Memory B cell (primary cell): ENCODE results near the gene SKI.

ENCODE experiments used
- ATAC-seq: fragments of 150-1000 bp; cut with Tn5 transposase; 2 replicates; pipeline ENCODE4 v1.10.0; 2021; ENCODE audit warnings: low read depth, mild to moderate bottlenecking, moderate library complexity
- DNase-seq, 2 donors: peaks; one replicate each; pipeline ENCODE4 v3.0.0; 2022; ENCODE audit warnings: low spot score in 2 of 2
- H3K27ac Mint-ChIP-seq: one replicate; pipeline ENCODE4 v1.8.0; 2022; ENCODE audit warnings: mild to moderate bottlenecking, moderate library complexity, mixed read lengths
- H3K27me3 Mint-ChIP-seq: one replicate; pipeline ENCODE4 v1.8.0; 2022; ENCODE audit warnings: mixed read lengths
- H3K36me3 Mint-ChIP-seq: one replicate; pipeline ENCODE4 v1.8.0; 2022; ENCODE audit warnings: mild to moderate bottlenecking, mixed read lengths
- H3K4me1 Mint-ChIP-seq: one replicate; pipeline ENCODE4 v1.8.0; 2022; ENCODE audit warnings: mixed read lengths
- H3K4me3 Mint-ChIP-seq: one replicate; pipeline ENCODE4 v1.8.0; 2022; ENCODE audit warnings: mild to moderate bottlenecking, moderate library complexity, mixed read lengths
- H3K9me3 Mint-ChIP-seq: one replicate; pipeline ENCODE4 v1.8.0; 2022; ENCODE audit warnings: mixed read lengths

Gene SKI

GRCh38 chr1:2188336-2188735 lies 39.8 kb upstream of the SKI start:
- no peak overlapping the region for H3K27ac Mint-ChIP-seq
- peaks cover 7% of the 10 kb centered on the region for H3K4me1 Mint-ChIP-seq
- no peak overlapping the region for H3K4me3 Mint-ChIP-seq
- no peaks in the 10 kb centered on the region for H3K9me3 Mint-ChIP-seq
- no peak for ATAC-seq
- H3K27me3 Mint-ChIP-seq, result no peaks in the 10 kb centered on the region
- peaks cover 3% of the 10 kb centered on the region for H3K36me3 Mint-ChIP-seq
- no peak for DNase-seq

DNA sequence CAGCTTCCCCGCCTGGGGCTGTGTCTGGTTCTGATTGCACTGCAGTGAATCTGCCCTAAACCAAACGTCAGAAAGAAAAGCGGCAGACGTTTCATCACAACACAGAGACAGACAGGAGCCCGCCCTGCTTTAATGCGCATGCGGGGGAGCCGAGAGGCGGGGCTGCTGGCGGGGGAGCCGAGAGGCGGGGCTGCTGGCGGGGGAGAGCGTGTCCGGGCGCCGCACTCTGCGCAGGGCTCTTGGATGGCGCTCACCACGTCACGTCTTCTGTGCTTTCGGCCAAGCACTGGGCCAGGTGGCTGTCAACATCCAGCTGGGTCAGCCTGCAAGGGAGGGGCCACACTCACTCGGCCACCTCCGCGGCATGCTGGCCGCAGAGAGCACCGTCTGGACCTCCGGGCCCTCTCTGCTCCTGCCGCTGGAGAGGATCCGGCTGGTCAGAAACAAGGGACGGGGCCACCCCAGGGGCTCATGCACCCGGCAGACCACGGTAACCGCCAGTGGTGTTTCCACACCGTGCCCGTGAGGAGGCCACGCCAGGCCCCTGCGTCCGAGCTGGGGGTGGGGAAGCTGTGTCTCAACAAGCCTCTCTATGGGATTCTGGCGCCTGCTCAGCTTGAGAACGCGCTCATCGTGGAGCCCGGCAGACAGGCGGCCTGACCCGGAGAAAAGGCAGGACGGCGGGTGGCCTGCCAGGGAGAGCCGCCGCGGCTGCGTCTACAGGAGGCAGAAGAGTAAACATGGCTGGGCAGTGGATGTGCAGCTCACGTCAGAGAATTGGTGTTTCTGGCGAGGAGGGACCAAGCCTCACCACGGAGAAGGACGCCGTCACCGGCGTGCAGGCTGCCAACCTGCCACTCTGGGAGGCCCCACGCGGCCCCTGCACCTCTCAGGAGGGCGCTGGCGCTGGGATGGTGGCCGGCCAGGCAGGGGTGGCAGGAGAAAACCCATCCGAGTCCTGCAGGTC lies 38.4 kb upstream of the SKI start:
- Mint-ChIP-seq H3K4me1 (peaks cover 11% of the 10 kb centered on the region), H3K9me3 (no peaks in the 10 kb centered on the region), H3K4me3 (peak overlapping the region; percentile 76), H3K27me3 (no peaks in the 10 kb centered on the region), H3K27ac (peak overlapping the region; percentile 63), H3K36me3 (peaks cover 2% of the 10 kb centered on the region)
- ATAC-seq (peak; percentile 92), DNase-seq (peak; percentile 81 to 87)

- Mint-ChIP-seq H3K36me3 (no peaks in the 10 kb centered on the region), H3K9me3 (no peaks in the 10 kb centered on the region), H3K27me3 (no peaks in the 10 kb centered on the region), H3K4me1 (peaks cover 11% of the 10 kb centered on the region), H3K27ac (no peak overlapping the region), H3K4me3 (peak overlapping the region; percentile 37)
- ATAC-seq (no peak), DNase-seq (no peak)
Observed at GRCh38 chr1:2190491-2190976, 37.6 kb upstream of the SKI start.

- H3K27me3 Mint-ChIP-seq, result no peaks in the 10 kb centered on the region
- H3K4me1 Mint-ChIP-seq, result peaks cover 11% of the 10 kb centered on the region
- DNase-seq, result no peak
- ATAC-seq, result no peak
- no peak overlapping the region for H3K27ac Mint-ChIP-seq
- no peaks in the 10 kb centered on the region for H3K9me3 Mint-ChIP-seq
- H3K4me3 Mint-ChIP-seq, result no peak overlapping the region
- H3K36me3 Mint-ChIP-seq, result no peaks in the 10 kb centered on the region
Observed at GRCh38 chr1:2192031-2192995, 35.8 kb upstream of the SKI start.

- no peaks in the 10 kb centered on the region for H3K36me3 Mint-ChIP-seq
- no peak for DNase-seq
- H3K27ac Mint-ChIP-seq, result peak overlapping the region; percentile 84
- H3K9me3 Mint-ChIP-seq, result no peaks in the 10 kb centered on the region
- H3K27me3 Mint-ChIP-seq, result no peaks in the 10 kb centered on the region
- peaks cover 13% of the 10 kb centered on the region for H3K4me1 Mint-ChIP-seq
- no peak for ATAC-seq
- peak overlapping the region; percentile 85 for H3K4me3 Mint-ChIP-seq
Observed at GRCh38 chr1:2193514-2194281, 34.4 kb upstream of the SKI start.

DNA sequence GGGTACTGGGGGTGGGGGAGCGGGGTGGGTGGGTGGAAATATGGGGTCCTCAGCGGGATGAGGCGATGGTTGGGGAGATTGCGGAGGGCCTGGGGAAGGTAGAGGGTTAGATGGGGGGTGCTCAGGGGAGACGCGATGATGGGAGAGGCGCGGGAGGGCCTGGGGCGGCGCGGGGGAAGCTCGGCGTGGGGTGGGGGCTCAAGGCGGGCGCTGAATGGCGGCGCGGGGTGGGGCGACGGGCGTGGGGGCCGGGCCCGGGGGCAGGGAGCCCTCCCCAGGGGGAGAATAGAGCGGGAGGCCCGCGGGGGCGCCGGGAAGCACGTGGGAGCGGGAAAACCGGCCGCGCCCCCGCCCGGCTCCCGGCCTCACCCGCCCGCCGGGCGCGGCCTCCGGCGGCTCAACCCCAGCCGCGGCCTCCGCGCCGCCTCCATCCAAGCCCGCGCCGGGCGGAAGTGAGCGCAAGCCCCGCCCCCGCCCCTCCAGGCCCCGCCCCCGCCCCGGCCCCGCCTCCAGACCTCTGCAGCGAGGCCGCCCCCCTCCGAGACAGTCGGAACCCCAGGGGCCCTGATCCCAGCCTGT lies 33.7 kb upstream of the SKI start, which contains the start of gene FAAP20:
FAAP20 (minus strand) TSS at position 454 of the 579 bp plus-strand sequence; CDS start at position 431, 23 bp downstream.
- Mint-ChIP-seq H3K4me1 (peaks cover 20% of the 10 kb centered on the region), H3K4me3 (peak within 1 kb of the TSS; percentile 86), H3K36me3 (no peaks in the 10 kb centered on the region), H3K27ac (peak within 1 kb of the TSS; percentile 87), H3K27me3 (no peaks in the 10 kb centered on the region), H3K9me3 (no peaks in the 10 kb centered on the region)
- DNase-seq (no peak), ATAC-seq (peak; percentile 70)

- Mint-ChIP-seq H3K4me1 (peaks cover 23% of the 10 kb centered on the region), H3K27ac (peak overlapping the region; percentile 87), H3K27me3 (no peaks in the 10 kb centered on the region), H3K9me3 (no peaks in the 10 kb centered on the region), H3K4me3 (peak overlapping the region; percentile 86), H3K36me3 (no peaks in the 10 kb centered on the region)
- ATAC-seq, result peak; percentile 77
- peak; percentile 84 to 91 for DNase-seq
Observed at GRCh38 chr1:2194898-2195673, 33.0 kb upstream of the SKI start.

- Mint-ChIP-seq H3K27ac (no peak overlapping the region), H3K4me3 (no peak overlapping the region), H3K9me3 (no peaks in the 10 kb centered on the region), H3K4me1 (peaks cover 23% of the 10 kb centered on the region), H3K27me3 (no peaks in the 10 kb centered on the region), H3K36me3 (no peaks in the 10 kb centered on the region)
- DNase-seq (no peak), ATAC-seq (no peak)
Observed at GRCh38 chr1:2195785-2196184, 32.3 kb upstream of the SKI start.

DNA sequence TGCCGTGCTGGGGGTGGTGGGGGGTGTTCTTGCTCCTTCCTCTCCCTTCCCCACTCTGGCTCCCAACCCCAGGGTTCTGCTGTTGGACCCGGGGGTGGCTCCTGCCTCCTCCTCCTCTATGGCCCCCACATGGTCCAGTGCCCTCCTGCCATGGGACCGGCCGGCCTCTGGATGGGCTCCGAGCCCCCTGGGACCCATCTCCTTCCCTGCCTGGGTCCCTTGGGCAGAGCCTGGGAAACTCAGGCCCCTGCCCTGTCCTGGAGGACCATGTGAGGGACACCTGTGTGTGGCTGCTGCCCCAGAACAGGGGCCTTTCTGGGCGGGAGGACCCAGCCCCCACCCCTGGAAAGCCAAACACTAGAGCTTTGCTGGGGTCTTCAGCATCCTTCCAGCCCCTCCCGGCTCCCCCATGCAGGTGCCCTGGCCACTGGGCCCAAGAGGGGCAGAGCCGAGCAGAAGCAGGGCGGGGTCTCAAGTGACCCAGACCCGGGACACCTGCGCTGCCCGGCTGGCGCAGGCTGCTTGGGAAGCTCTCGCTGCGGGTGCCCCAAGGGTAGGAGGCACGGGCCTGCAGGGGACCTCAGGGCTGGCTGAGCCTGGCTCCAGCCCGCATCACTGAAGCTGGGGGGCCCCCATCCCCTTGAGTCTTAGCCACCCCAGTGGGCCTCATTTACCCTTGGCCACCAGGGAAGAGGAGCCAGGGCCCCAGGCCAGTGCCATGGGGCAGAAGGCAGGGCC lies 31.0 kb upstream of the SKI start:
- no peaks in the 10 kb centered on the region for H3K9me3 Mint-ChIP-seq
- H3K27ac Mint-ChIP-seq, result no peak overlapping the region
- no peak for ATAC-seq
- DNase-seq, result no peak
- no peaks in the 10 kb centered on the region for H3K36me3 Mint-ChIP-seq
- no peak overlapping the region for H3K4me3 Mint-ChIP-seq
- H3K4me1 Mint-ChIP-seq, result peaks cover 24% of the 10 kb centered on the region
- H3K27me3 Mint-ChIP-seq, result no peaks in the 10 kb centered on the region

GRCh38 chr1:2197707-2198165 lies 30.4 kb upstream of the SKI start:
- no peak overlapping the region for H3K4me3 Mint-ChIP-seq
- DNase-seq, result no peak
- ATAC-seq, result no peak
- H3K36me3 Mint-ChIP-seq, result no peaks in the 10 kb centered on the region
- no peaks in the 10 kb centered on the region for H3K27me3 Mint-ChIP-seq
- peaks cover 22% of the 10 kb centered on the region for H3K4me1 Mint-ChIP-seq
- H3K27ac Mint-ChIP-seq, result no peak overlapping the region
- no peaks in the 10 kb centered on the region for H3K9me3 Mint-ChIP-seq

DNA sequence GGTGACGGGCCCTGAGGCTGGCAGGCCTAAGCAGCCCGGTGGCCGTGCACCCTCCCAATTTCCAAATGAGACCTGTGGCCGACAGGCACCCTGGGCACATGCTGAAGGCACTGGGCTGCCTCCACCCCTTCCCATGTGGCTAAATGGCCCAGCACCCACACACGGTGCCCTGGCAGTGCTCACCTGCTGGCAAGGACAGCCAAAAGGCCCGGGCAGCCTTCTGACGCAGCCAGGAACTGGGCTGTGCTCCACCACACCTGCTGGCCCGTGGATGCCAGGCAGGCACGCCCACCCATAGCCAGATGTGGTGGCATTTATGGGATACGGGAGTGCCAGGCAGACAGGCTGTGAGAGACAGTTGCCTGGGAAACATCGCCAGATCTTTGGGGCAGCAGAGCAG lies 29.5 kb upstream of the SKI start:
- no peak for DNase-seq
- Mint-ChIP-seq H3K27ac (no peak overlapping the region), H3K36me3 (no peaks in the 10 kb centered on the region), H3K4me1 (peaks cover 24% of the 10 kb centered on the region), H3K9me3 (no peaks in the 10 kb centered on the region), H3K27me3 (no peaks in the 10 kb centered on the region), H3K4me3 (no peak overlapping the region)
- ATAC-seq, result no peak
